GM12878 (cell line): ENCODE data around the gene MX1. TPM values are rescaled to one million over a fixed set of nuclear protein-coding genes. Genes with fewer than 3 reads are reported as not detected.
A peak's percentile ranks its signal among the peaks of the same experiment; 100 is the strongest.

Experiments
- ATAC-seq: fragments of 200-7000 bp; cut with Tn5 transposase; 3 replicates; pipeline ENCODE4 v1.9.1; 2020; ENCODE audit warnings: mild to moderate bottlenecking, moderate library complexity
- BruUV-seq: library from RNA; stranded (reverse); fragments of 400-500 nt; replicated peaks from 2 replicates; lab custom pipeline; 2021; lab: Mats Ljungman, UMichigan
- CTCF ChIA-PET: fragments of 300-600 bp; sonication (Branson Sonifier 250); formaldehyde crosslinking; extraction: SDS; loops from one replicate; lab custom pipeline; 2021; ENCODE audit warnings: inconsistent platforms; lab: Yijun Ruan, JAX
- POLR2A ChIA-PET: fragments of 350-600 bp; formaldehyde crosslinking; extraction: SDS; loops from one replicate; lab custom pipeline; 2021; ENCODE audit warnings: inconsistent platforms; lab: Charles Lee
- RAD21 ChIA-PET: fragments of 300-600 bp; sonication (Branson Sonifier 250); formaldehyde crosslinking; loops from one replicate; lab custom pipeline; 2023; ENCODE audit warnings: antibody characterized with exemption; ENCODE audit not compliant: unreplicated experiment; lab: Charles Lee
- SMC1A ChIA-PET: fragments of 300-600 bp; sonication (Branson Sonifier 250); formaldehyde crosslinking; loops from one replicate; lab custom pipeline; 2023; ENCODE audit not compliant: unreplicated experiment, uncharacterized antibody; lab: Charles Lee
- DNase-seq: peaks from one replicate; pipeline ENCODE4 v3.0.0-alpha.2; 2011; ENCODE audit warnings: low read depth, low spot score
- FAIRE-seq: peaks from 3 replicates; lab custom pipeline; 2011; peaks lifted over from hg19 to GRCh38; lab: Jason Lieb, UNC
- H2AFZ ChIP-seq: 2 replicates; pipeline ENCODE4 v1.6.0; 2011; ENCODE audit warnings: low read depth, low read length, control low read depth; ENCODE audit not compliant: control insufficient read depth
- H3K27ac ChIP-seq: 2 replicates; pipeline ENCODE4 v1.5.1; 2011; ENCODE audit warnings: control low read depth; ENCODE audit not compliant: control insufficient read depth, insufficient read depth
- H3K27me3 ChIP-seq, 2 experiments: replicated peaks in 1 of 2; 2 replicates each; pipeline versions ENCODE4 v1.6.0 to v1.6.1; 2011; ENCODE audit warnings: low read length in 1 of 2; ENCODE audit not compliant: control insufficient read depth in 2 of 2, insufficient read depth in 2 of 2
- H3K36me3 ChIP-seq, 2 experiments: 2 replicates each; pipeline ENCODE4 v1.5.1; 2011; ENCODE audit warnings: low read length in 1 of 2; ENCODE audit not compliant: control insufficient read depth in 2 of 2, insufficient read depth in 2 of 2
- H3K4me1 ChIP-seq: 2 replicates; pipeline ENCODE4 v1.6.1; 2011; ENCODE audit warnings: mild to moderate bottlenecking, low read length, moderate library complexity, mixed read lengths; ENCODE audit not compliant: control insufficient read depth, insufficient read depth
- H3K4me2 ChIP-seq: 2 replicates; pipeline ENCODE4 v1.6.0; 2011; ENCODE audit warnings: control low read depth; ENCODE audit not compliant: control insufficient read depth, insufficient read depth
- H3K4me3 ChIP-seq: fragments of 200-600 bp; sonication (generic); 2 replicates; pipeline ENCODE4 v1.5.1; 2016
- H3K79me2 ChIP-seq: 2 replicates; pipeline ENCODE4 v1.6.0; 2011; ENCODE audit warnings: low read length; ENCODE audit not compliant: control insufficient read depth, insufficient read depth
- H3K9ac ChIP-seq: 2 replicates; pipeline ENCODE4 v1.8.0; 2011; ENCODE audit warnings: low read length, control low read depth, mixed read lengths; ENCODE audit not compliant: control insufficient read depth, insufficient read depth
- H3K9me3 ChIP-seq: replicated peaks from 3 replicates; pipeline ENCODE4 v1.5.1; 2011; ENCODE audit warnings: mild to moderate bottlenecking, low read length; ENCODE audit not compliant: control insufficient read depth, insufficient read depth
- H4K20me1 ChIP-seq: 2 replicates; pipeline ENCODE4 v1.6.0; 2011; ENCODE audit not compliant: control insufficient read depth, insufficient read depth
- BRCA1 ChIP-seq: IDR thresholded peaks from 2 replicates; pipeline ENCODE4 v1.6.1; 2011; ENCODE audit warnings: low read depth, low read length, improper control_type of control experiment
- CHD1 ChIP-seq: IDR thresholded peaks from 2 replicates; pipeline ENCODE4 v1.6.1; 2012; ENCODE audit warnings: low read depth, low read length, improper control_type of control experiment
- FOXM1 ChIP-seq: IDR thresholded peaks from 2 replicates; pipeline ENCODE4 v1.6.1; 2012; ENCODE audit warnings: low read depth, mild to moderate bottlenecking, inconsistent platforms, low read length, moderate library complexity
- KDM1A ChIP-seq: fragments of 200-600 bp; sonication (generic); IDR thresholded peaks from 2 replicates; pipeline ENCODE4 v1.6.1; 2016; ENCODE audit warnings: borderline replicate concordance
- PAX5 ChIP-seq: IDR thresholded peaks from 2 replicates; pipeline ENCODE4 v1.6.1; 2011; ENCODE audit warnings: low read depth, low read length, borderline replicate concordance
- POLR2A ChIP-seq: IDR thresholded peaks from 2 replicates; pipeline ENCODE4 v1.6.1; 2011; ENCODE audit warnings: low read depth, mild to moderate bottlenecking, low read length
- POLR2AphosphoS5 ChIP-seq: IDR thresholded peaks from 2 replicates; pipeline ENCODE4 v1.6.1; 2011; ENCODE audit warnings: mild to moderate bottlenecking, low read length, inconsistent platforms
- PRDM15 ChIP-seq: fragments of 450-650 bp; formaldehyde crosslinking; IDR thresholded peaks from 2 replicates; pipeline ENCODE4 v1.4.0; 2020; ENCODE audit warnings: mild to moderate bottlenecking, moderate library complexity
- WRNIP1 ChIP-seq: IDR thresholded peaks from 2 replicates; pipeline ENCODE4 v1.6.1; 2011; ENCODE audit warnings: low read depth, low read length, improper control_type of control experiment, borderline replicate concordance
- WGBS: methylation state at CpG from one replicate; pipeline ENCODE4 v1.1.6; 2016; ENCODE audit warnings: low lambda C conversion rate; ENCODE audit not compliant: insufficient replicate concordance, insufficient coverage; ENCODE audit errors: missing lambda C conversion rate; 5-methylcytosine and 5-hydroxymethylcytosine counted together
- in situ Hi-C: fragments of 300-500 bp; cut with MboI; formaldehyde crosslinking; loops from 9 replicates; pipeline ENCODE4 v1.14.3; 2018; ENCODE audit warnings: mixed read lengths
- intact Hi-C: fragments of 100-400 bp; cut with micrococcal nuclease; formaldehyde crosslinking; loops from one replicate; pipeline ENCODE4 v1.14.2; 2022; ENCODE audit not compliant: unreplicated experiment
- polyA plus RNA-seq, 11 experiments: library from polyadenylated mRNA; depleted of rRNA in 4 of 11; unstranded in 6 of 11; stranded (reverse) in 5 of 11; fragments of >200 nt; fragmentation: Nextera tagmentation in 4 of 11; fragmentation: Illumina TruSeq in 1 of 11; extraction: Ambion mirVana in 4 of 11; extraction: Trizol in 1 of 11; gene quantifications; 1 replicate in 1 of 11; 2 replicates in 10 of 11; pipeline versions ENCODE4 v1.2.1 to v1.2.3, GENCODE V29; 2011 to 2016; ENCODE audit warnings: inconsistent platforms in 2 of 11, missing spikeins in 2 of 11, low read depth in 1 of 11
- total RNA-seq, 4 experiments: library from RNA; depleted of rRNA in 3 of 4; stranded (reverse); fragments of >200 nt in 3 of 4; fragmentation: Illumina TruSeq in 1 of 4; extraction: Trizol in 1 of 4; gene quantifications; 2 replicates each; pipeline versions ENCODE4 v1.2.1 to v1.2.3, GENCODE V29; 2013 to 2021
- TF ChIP-seq, protein P1 (sequence below): fragments of 450-650 bp; formaldehyde crosslinking; IDR thresholded peaks from 2 replicates; pipeline ENCODE4 v1.4.0; 2022; ENCODE audit warnings: mild to moderate bottlenecking, moderate library complexity

The MX1 gene
- total and polyA plus RNA-seq, 10 of the 15 experiments (the other 5 are each of a cell fraction or from before 2014, with no cell fraction given): 75.9 to 385 (median 302) TPM

DNA sequence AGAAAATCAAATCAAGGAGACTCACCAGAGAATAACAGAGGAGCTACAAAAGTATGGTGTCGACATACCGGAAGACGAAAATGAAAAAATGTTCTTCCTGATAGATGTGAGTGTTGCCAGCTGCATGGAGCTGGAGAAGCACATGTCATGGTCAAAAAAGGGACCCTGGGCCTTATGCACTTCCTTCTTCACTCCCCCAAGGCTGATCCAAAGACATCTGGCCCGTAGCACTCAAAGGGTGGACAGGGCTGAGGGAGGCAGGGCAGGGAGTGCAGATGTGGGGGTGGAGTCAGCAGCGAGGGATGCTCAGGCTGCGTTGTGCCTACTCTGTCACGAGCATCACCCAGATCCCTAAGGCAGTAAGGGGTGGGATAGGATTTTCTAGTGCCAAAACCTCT is 19.4 kb downstream of the MX1 start:
- Histone ChIP-seq H2AFZ (no peak overlapping the region), H4K20me1 (peaks cover 4% of the 10 kb centered on the region), H3K4me1 (no peaks in the 10 kb centered on the region), H3K36me3 (peaks cover 30 to 79% of the 10 kb centered on the region in 2 experiments), H3K4me3 (no peak overlapping the region), H3K9me3 (no peaks in the 10 kb centered on the region), H3K79me2 (no peaks in the 10 kb centered on the region; the same call in none of the 2 replicates), H3K4me2 (no peak overlapping the region), H3K27ac (no peak overlapping the region)
- BruUV-seq: no TSS peak
- ChIA-PET POLR2A (no interaction called here), SMC1A (no interaction called here)
- intact Hi-C loops (no loop called here), in situ Hi-C loops (no loop called here)
- no peak for FAIRE-seq
- 97% methylated on average over 7 of the region's 7 CpGs for WGBS
- TF ChIP-seq KDM1A (no peak), POLR2AphosphoS5 (peak; percentile 81), CHD1 (no peak), PAX5 (no peak), POLR2A (peak; percentile 75), WRNIP1 (no peak)
- TF ChIP-seq, all 136 proteins: peak for 2
- no peaks in the 10 kb centered on the region for H3K27me3 ChIP-seq
- ChIA-PET RAD21 (no interaction called here), CTCF (interaction anchor here (0.5 to 1.2 kb wide), 2 partner anchors 34 to 172 kb away, joined by 3 to 5 read pairs; no protein-coding TSS in a partner anchor)
- DNase-seq (no peak), ATAC-seq (no peak; the same call in 2 of the 3 replicates)
- H3K9ac ChIP-seq: no peak overlapping the region

- no peak overlapping the region for H3K4me2 ChIP-seq
- no peak overlapping the region for H3K9ac ChIP-seq
- POLR2A ChIA-PET: interaction anchor here (0.5 kb wide), 1 partner anchor 334 kb away, joined by 3 read pairs; no protein-coding TSS in a partner anchor
- ATAC-seq (no peak), DNase-seq (no peak), FAIRE-seq (no peak)
- CTCF ChIA-PET: interaction anchor here (1.1 kb wide), 1 partner anchor 163 kb away, joined by 3 read pairs; no protein-coding TSS in a partner anchor
- H3K4me3 ChIP-seq: no peak overlapping the region
- in situ Hi-C loops: no loop called here
- SMC1A ChIA-PET: interaction anchor here (1.5 kb wide), 1 partner anchor 15 kb away, joined by 3 read pairs; no protein-coding TSS in a partner anchor
- H3K27ac ChIP-seq: no peak overlapping the region
- no peak overlapping the region for H2AFZ ChIP-seq
- RAD21 ChIA-PET: no interaction called here
- 98% methylated on average over 4 of the region's 4 CpGs for WGBS
- no peaks in the 10 kb centered on the region for H3K27me3 ChIP-seq
- no peaks in the 10 kb centered on the region for H3K9me3 ChIP-seq
- no TSS peak for BruUV-seq
- intact Hi-C loops: no loop called here
- H4K20me1 ChIP-seq: no peaks in the 10 kb centered on the region; the same call in 1 of the 2 replicates
- peaks cover 20 to 70% of the 10 kb centered on the region in 2 experiments for H3K36me3 ChIP-seq
- H3K79me2 ChIP-seq: no peaks in the 10 kb centered on the region; the same call in none of the 2 replicates
- no peaks in the 10 kb centered on the region for H3K4me1 ChIP-seq
- TF ChIP-seq PRDM15 (CRISPR knock-in tag) (no peak), BRCA1 (no peak), FOXM1 (no peak)
- TF ChIP-seq, protein P1, sequence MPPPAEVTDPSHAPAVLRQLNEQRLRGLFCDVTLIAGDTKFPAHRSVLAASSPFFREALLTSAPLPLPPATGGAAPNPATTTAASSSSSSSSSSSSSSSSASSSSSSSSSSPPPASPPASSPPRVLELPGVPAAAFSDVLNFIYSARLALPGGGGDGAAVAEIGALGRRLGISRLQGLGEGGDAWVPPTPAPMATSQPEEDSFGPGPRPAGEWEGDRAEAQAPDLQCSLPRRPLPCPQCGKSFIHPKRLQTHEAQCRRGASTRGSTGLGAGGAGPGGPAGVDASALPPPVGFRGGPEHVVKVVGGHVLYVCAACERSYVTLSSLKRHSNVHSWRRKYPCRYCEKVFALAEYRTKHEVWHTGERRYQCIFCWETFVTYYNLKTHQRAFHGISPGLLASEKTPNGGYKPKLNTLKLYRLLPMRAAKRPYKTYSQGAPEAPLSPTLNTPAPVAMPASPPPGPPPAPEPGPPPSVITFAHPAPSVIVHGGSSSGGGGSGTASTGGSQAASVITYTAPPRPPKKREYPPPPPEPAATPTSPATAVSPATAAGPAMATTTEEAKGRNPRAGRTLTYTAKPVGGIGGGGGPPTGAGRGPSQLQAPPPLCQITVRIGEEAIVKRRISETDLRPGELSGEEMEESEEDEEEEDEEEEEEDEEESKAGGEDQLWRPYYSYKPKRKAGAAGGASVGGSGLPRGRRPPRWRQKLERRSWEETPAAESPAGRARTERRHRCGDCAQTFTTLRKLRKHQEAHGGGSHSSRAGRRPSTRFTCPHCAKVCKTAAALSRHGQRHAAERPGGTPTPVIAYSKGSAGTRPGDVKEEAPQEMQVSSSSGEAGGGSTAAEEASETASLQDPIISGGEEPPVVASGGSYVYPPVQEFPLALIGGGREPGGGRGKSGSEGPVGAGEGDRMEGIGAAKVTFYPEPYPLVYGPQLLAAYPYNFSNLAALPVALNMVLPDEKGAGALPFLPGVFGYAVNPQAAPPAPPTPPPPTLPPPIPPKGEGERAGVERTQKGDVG (CRISPR knock-in tag): no peak
Measured at GRCh38 chr21:41446586-41446985, 20.5 kb downstream of the MX1 start.
